ENCODE results near the gene SCEL. TPM values are rescaled to one million over a fixed set of nuclear protein-coding genes. Genes with fewer than 3 reads are reported as not detected.

Gene SCEL
- total RNA-seq, 1 donor from 2014 or later, result not detected

- TF ChIP-seq CTCF (IDR thresholded peaks at IDR 0.05; ENCODE audit: partially characterized antibody, unreplicated experiment), result no peak
- no peak overlapping the region for H3K27ac Mint-ChIP-seq (ENCODE audit: unreplicated experiment)
- no peaks in the 10 kb centered on the region for H3K36me3 Mint-ChIP-seq (ENCODE audit: unreplicated experiment)
- peaks cover 17% of the 10 kb centered on the region for H3K4me1 Mint-ChIP-seq (ENCODE audit: low read depth, unreplicated experiment)
- peaks cover 2% of the 10 kb centered on the region for H3K27me3 Mint-ChIP-seq (ENCODE audit: unreplicated experiment)
- no peak overlapping the region for H3K4me3 Mint-ChIP-seq (ENCODE audit: unreplicated experiment)
- no peaks in the 10 kb centered on the region for H3K9me3 Mint-ChIP-seq (ENCODE audit: unreplicated experiment)
- no peak for DNase-seq
Observed at GRCh38 chr13:77600701-77601100, 65.2 kb downstream of the SCEL start.

- no peaks in the 10 kb centered on the region for H3K4me1 Mint-ChIP-seq (ENCODE audit: low read depth, unreplicated experiment)
- H3K9me3 Mint-ChIP-seq (ENCODE audit: unreplicated experiment), result no peaks in the 10 kb centered on the region
- DNase-seq, result no peak
- TF ChIP-seq CTCF (IDR thresholded peaks at IDR 0.05; ENCODE audit: partially characterized antibody, unreplicated experiment), result no peak
- H3K4me3 Mint-ChIP-seq (ENCODE audit: unreplicated experiment), result no peak overlapping the region
- no peaks in the 10 kb centered on the region for H3K36me3 Mint-ChIP-seq (ENCODE audit: unreplicated experiment)
- H3K27me3 Mint-ChIP-seq (ENCODE audit: unreplicated experiment), result no peaks in the 10 kb centered on the region
- H3K27ac Mint-ChIP-seq (ENCODE audit: unreplicated experiment), result no peak overlapping the region
Observed at GRCh38 chr13:77611068-77611467, 75.6 kb downstream of the SCEL start.

GRCh38 chr13:77616027-77616426 is 80.5 kb downstream of the SCEL start:
- H3K27me3 Mint-ChIP-seq (ENCODE audit: unreplicated experiment), result no peaks in the 10 kb centered on the region
- TF ChIP-seq CTCF (IDR thresholded peaks at IDR 0.05; ENCODE audit: partially characterized antibody, unreplicated experiment), result no peak
- no peaks in the 10 kb centered on the region for H3K4me1 Mint-ChIP-seq (ENCODE audit: low read depth, unreplicated experiment)
- H3K36me3 Mint-ChIP-seq (ENCODE audit: unreplicated experiment), result no peaks in the 10 kb centered on the region
- H3K9me3 Mint-ChIP-seq (ENCODE audit: unreplicated experiment), result no peaks in the 10 kb centered on the region
- no peak for DNase-seq
- no peak overlapping the region for H3K4me3 Mint-ChIP-seq (ENCODE audit: unreplicated experiment)
- no peak overlapping the region for H3K27ac Mint-ChIP-seq (ENCODE audit: unreplicated experiment)

- no peaks in the 10 kb centered on the region for H3K27me3 Mint-ChIP-seq (ENCODE audit: unreplicated experiment)
- no peak for TF ChIP-seq CTCF (IDR thresholded peaks at IDR 0.05; ENCODE audit: partially characterized antibody, unreplicated experiment)
- no peaks in the 10 kb centered on the region for H3K9me3 Mint-ChIP-seq (ENCODE audit: unreplicated experiment)
- H3K36me3 Mint-ChIP-seq (ENCODE audit: unreplicated experiment), result no peaks in the 10 kb centered on the region
- no peaks in the 10 kb centered on the region for H3K4me1 Mint-ChIP-seq (ENCODE audit: low read depth, unreplicated experiment)
- DNase-seq, result no peak
- no peak overlapping the region for H3K27ac Mint-ChIP-seq (ENCODE audit: unreplicated experiment)
- no peak overlapping the region for H3K4me3 Mint-ChIP-seq (ENCODE audit: unreplicated experiment)
Observed at GRCh38 chr13:77619655-77620054, 84.1 kb downstream of the SCEL start.

GRCh38 chr13:77620138-77620537 is 84.6 kb downstream of the SCEL start:
- H3K4me1 Mint-ChIP-seq (ENCODE audit: low read depth, unreplicated experiment), result no peaks in the 10 kb centered on the region
- no peak overlapping the region for H3K4me3 Mint-ChIP-seq (ENCODE audit: unreplicated experiment)
- DNase-seq, result no peak
- H3K27ac Mint-ChIP-seq (ENCODE audit: unreplicated experiment), result no peak overlapping the region
- H3K27me3 Mint-ChIP-seq (ENCODE audit: unreplicated experiment), result no peaks in the 10 kb centered on the region
- no peaks in the 10 kb centered on the region for H3K9me3 Mint-ChIP-seq (ENCODE audit: unreplicated experiment)
- no peaks in the 10 kb centered on the region for H3K36me3 Mint-ChIP-seq (ENCODE audit: unreplicated experiment)
- no peak for TF ChIP-seq CTCF (IDR thresholded peaks at IDR 0.05; ENCODE audit: partially characterized antibody, unreplicated experiment)

Data from glutamatergic neuron (in vitro differentiated cells).